Stimulated activated CD8-positive, alpha-beta memory T cell treated with anti-CD3 and anti-CD28 coated beads, Interleukin-15, amount 100 ng/mL, for 48 hours (primary cell): ENCODE data around the gene RHBDL2.
"Not testable (repeated sequence)": the region's sequence is repeated elsewhere in the genome, so short reads cannot be mapped to it uniquely, and the experiment has no call there.

ENCODE experiments used
- DNase-seq, 2 donors: peaks; one replicate each; pipeline ENCODE4 v3.0.0-alpha.2; 2020; ENCODE audit warnings: low read depth in 2 of 2

The RHBDL2 gene, protein sequence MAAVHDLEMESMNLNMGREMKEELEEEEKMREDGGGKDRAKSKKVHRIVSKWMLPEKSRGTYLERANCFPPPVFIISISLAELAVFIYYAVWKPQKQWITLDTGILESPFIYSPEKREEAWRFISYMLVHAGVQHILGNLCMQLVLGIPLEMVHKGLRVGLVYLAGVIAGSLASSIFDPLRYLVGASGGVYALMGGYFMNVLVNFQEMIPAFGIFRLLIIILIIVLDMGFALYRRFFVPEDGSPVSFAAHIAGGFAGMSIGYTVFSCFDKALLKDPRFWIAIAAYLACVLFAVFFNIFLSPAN

DNA sequence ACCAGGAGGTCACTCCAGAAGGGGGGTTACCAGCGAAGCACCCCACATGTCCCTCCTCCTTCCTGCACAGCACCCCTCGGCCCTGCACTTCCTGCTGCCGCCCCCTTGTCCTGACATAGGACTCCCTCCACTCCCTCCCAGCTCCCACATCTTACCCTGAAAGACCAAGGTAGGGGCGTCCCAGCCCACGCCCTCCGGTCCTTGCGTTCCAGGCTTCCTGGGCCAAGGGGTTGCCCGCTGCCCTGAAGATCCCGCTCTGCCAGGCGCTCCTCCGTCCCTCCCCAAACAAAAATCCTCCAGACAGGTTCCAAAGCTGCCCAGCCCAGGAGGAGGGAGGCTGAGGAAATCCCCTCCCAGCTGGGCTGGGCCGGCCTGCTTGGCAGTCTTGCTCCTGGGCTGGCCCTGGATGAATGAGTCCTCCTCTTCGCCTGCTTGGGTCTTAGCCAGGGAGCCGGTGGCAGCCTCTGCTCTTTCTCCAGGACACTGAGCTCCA lies at the start of gene RHBDL2:
Gene RHBDL2, minus strand, starts transcription at position 304 of the 493 bp plus-strand sequence. CDS start 22,618 bp downstream, outside the sequence.
- no peak for DNase-seq

DNA sequence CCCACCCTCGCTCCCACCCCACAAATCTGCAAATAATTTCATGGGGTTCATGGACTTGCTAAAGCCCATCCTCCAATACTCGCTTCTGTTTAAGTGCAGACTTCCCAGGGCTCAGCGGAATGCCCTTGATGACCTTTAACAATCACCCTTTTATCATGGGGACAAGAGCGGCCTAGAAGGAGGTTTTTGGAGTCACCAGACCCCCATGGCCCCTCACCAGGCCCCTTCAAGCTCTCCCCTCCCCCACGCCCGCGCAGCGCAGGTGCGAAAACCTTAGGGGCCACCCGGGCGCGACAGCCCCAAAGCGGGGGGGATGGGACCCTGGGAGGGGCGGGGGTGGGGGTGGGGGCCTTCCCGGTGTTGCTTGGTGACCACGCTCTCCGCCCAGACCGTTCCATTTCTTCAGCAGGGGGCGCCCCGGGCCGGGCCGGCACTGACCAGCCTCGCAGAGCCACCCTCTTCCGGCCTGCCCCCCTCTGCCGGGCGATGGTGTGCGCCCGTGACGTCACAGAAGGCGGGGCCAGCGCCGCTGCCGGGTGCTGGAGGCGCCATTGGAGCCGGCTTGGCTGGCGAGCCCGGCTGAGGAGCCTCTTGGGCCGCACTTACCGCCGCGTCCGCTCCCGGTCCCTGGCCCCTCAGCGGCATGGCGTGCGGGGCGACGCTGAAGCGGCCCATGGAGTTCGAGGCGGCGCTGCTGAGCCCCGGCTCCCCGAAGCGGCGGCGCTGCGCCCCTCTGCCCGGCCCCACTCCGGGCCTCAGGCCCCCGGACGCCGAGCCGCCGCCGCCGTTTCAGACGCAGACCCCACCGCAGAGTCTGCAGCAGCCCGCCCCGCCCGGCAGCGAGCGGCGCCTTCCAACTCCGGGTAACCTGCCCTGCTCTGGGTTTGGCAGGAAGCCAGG lies 49.4 kb upstream of the RHBDL2 start, which contains the start of gene AKIRIN1:
Gene AKIRIN1, plus strand, starts transcription at position 539 of the 900 bp plus-strand sequence. Its CDS starts 105 bp downstream, at position 644.
- peak; percentile 97 for DNase-seq

DNA sequence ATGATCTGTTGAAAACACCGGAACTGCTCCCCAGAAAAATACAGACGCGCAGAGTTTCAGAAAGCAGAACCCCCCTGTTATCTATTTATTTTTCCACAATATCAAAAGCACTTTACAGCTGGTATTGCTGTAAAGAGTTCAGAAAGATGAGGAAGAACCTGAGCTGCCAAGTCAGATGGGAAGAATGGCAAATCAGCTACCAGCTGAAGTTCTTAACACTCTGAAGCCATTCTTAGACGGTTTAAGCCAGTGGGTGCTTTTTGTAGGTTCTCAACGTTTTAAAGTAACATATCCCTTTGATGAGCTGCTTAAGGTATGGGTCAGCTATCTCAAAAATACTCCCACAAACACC lies 48.7 kb upstream of the RHBDL2 start:
- no peak for DNase-seq

DNA sequence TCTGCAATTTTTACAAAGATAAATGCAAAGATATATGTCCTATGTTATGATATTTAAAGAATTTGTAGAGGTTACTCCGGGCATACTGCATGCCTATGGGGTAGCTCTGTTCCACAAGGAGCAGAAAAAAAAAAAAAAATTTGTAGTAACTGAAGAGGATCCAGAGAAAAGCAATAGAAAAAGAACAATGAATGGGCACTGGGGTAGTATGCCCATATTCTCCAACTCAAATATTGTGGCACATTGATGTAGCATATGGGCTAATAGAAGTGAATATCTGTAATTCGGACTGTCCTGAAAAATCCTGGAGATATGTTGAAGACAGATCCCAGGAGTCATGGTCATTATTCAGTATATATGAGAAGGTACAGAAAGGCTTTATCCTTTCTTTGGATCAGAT lies 48.3 kb upstream of the RHBDL2 start:
- no peak for DNase-seq

DNA sequence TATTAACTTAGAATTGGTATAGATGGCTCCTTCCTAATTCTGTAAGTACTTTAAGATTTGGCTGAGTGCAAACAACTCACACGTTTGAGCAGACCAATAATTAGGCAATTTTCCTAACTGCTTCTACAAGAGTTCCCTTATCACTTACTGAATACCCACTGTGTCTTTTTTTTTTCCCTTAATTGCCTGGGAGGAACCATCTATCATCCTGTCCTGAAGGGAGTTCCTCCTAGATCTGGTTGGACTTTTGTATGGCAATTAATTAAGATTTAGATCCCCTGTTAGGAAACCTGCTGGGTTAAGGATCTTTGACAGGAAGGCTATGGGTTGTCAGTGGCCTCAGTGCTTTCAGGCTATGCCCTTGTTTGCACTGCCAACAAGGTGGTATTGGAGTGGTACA lies 37.8 kb upstream of the RHBDL2 start:
- DNase-seq = not testable (repeated sequence)

DNA sequence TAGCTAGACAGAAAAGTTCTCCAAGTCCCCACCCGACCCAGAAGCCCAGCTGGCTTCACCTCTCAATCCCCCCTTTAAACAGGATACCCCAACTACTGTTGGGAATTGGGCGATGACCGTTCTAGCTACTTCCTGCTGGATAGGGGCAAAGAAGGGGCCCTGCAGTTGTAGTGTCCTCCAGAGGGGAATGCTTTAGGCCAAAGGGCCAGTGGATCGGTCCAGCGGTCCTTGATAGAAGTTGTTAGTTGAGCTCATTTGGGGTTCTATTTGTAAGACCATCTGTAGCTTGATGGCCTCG lies 36.6 kb upstream of the RHBDL2 start:
- not testable (repeated sequence) for DNase-seq

DNA sequence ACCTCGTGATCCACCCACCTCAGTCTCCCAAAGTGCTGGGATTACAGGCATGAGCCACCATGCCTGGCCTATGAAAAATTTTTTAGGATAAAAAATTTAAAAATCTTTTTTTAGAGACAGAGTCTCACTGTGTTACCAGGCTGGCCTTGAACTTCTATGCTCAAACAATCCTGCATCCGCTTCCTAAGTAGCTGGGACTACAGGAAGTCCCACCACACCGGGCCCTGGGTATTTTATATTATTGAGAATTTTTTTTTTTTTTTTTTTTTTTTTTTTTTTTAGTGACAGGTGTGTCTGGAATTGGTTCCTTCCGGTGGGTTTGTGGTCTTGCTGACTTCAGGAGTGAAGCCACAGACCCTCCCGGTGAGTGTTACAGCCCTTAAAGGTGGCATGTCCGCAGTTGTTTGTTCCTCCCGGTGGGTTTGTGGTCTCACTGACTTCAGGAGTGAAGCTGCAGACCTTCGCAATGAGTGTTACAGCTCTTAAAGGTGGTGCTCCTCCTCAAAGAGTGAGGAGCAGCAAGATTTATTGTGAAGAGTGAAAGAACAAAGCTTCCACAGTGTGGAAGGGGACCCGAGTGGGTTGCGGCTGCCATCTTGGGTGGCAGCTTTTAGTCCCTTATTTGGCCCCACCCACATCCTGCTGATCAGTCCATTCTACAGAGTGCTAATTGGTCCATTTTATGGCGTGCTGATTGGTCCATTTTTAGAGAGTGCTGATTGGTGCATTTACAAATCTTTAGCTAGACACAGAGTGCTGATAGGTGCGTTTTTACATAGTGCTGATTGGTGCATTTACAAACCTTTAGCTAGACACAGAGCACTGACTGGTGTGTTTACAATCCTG lies 36.0 kb upstream of the RHBDL2 start:
- peak in 1 of 2 donors; percentile 36 for DNase-seq

DNA sequence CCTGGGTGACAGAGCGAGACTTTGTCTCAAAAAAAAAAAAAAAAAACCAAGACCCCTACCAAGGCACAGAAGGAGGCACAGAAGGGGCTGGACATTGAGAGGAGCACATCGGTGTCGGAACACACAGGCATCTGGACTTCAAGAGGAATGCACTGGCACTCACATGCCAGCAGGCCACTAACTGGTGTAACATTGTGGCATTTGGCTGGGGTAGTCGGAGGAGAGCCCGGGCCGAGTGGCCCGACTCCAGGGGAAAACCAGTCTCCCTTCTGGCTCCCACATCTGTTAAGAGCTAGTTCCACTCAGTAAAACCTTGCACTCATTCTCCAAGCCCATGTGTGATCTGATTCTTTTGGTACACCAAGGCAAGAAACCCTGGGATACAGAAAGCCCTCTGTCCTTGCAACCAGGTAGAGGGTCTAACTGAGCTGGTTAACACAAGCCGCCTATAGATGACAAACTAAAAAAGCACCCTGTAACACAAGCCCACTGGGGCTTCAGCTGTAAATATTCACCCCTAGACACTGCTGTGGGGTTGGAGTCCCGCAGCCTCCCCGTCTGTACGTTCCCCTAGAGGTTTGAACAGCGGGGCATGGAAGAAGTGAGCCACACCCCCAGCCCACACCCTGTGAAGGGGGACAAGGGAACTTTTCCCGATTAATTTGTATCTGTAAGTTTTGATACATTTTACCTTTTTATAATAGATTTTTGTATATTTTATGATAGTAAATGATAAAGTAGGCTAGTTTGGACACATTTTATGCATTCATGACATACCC lies 32.2 kb upstream of the RHBDL2 start:
- no peak for DNase-seq

DNA sequence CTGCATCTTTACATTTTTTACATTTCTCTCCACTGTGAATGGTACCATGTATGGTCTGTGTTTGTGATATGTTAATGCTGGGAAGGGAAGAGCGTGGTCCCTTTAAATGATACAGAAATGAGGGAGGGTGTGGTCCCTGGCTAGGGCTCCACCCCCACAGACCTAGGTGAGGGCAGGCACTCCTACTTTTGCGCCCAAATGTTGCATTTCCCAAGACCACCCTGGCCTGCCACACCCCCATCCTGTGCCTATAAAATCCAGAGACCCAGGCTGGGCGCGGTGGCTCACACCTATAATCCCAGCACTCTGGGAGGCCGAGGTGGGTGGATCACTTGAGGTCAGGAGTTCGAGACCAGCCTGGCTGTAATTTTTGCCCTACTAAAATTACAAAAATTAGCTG lies 31.5 kb upstream of the RHBDL2 start:
- DNase-seq = not testable (repeated sequence)

DNA sequence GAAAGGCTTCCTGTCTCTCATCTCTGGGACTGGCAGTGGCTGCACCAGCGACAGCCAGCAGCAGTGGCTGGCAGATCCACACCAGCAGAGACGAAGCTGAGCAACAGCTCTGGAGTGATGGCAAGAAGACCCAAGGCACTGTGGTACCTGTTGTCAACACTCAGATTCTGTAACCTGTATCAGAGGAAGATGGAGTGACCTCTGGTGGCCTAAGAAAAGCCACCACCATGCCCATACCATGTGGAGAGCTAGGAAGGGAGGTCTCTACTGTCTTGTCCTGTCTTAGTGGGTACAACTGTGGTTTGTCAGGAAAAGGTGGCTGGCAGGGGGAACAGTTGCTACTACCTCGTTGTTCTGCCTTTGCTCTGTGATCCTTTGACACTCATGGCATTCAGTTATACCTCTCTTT lies 22.5 kb upstream of the RHBDL2 start:
- DNase-seq = no peak

DNA sequence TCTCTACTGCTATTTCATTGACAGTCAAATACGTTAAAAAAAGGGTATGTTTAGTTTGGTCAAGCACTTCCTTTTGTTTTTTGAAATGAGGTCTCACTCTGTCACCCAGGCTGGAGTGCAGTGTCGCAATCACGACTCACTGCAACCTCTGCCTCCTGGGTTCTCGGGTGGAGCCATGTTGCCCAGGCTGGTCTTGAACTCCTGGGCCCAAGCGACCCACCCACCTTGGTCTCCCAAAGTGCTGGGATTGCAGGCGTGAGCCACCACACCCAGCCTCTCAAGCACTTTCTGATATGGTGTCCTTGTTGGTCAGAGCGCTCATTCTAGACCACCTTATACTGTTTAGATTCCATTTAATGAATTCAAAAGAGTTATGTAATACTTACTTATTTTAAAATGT lies 20.9 kb upstream of the RHBDL2 start:
- DNase-seq = no peak

DNA sequence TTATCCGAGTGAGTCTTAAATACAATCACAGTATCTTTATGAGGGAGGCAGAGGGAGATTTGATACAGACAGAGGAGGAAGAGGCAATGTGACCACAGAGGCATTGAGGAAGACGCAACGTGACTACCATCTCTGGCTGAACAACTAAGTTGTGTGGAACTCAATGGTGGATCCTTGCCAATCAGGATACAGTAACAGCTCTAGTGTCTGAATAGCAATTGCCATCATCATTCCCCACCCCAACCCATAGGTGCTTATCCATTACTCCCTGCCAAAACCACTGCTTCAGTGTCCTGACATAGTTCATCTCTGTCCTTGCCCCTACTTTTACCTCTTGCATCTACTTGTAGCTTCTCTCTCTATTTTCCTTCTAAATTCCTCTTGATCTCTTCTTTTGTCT lies 20.5 kb upstream of the RHBDL2 start:
- no peak for DNase-seq

DNA sequence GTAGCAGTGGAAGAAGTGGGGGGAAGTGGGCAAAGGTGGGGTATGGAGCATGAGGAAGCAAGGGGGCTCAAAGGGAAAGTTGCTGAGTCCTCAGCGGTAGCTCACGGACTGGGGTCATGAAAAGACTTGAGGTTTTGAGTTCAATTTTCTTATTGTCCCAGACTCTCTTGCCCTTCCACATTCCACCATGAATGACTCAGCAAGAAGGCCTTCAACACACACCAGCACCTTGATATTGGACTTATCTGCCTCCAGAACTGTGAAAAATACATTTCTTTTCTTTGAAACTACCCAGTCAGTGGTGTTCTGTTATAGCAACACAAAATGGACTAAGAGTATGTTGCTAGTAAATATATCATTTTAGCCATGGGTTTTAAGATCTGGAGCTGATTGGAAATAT lies 17.3 kb upstream of the RHBDL2 start:
- no peak for DNase-seq

DNA sequence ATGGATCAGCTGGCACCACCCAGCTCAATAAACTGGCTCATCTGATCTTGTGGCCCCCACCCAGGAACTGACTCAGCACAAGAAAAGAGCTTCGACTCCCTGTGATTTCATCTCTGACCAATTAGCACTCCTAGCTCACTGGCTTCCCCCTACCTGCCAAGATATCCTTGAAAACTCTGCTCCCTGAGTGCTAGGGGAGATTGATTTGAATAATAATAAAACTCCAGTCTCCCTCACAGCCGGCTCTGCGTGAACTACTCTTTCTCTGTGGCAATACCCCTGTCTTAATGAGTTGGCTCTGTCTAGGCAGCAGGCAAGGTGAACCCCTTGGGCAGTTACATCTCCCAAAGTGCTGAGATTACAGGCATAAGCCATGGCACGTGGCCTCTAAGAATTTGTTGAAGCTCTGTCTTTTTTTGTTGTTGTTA lies 11.8 kb upstream of the RHBDL2 start:
- DNase-seq = no peak

DNA sequence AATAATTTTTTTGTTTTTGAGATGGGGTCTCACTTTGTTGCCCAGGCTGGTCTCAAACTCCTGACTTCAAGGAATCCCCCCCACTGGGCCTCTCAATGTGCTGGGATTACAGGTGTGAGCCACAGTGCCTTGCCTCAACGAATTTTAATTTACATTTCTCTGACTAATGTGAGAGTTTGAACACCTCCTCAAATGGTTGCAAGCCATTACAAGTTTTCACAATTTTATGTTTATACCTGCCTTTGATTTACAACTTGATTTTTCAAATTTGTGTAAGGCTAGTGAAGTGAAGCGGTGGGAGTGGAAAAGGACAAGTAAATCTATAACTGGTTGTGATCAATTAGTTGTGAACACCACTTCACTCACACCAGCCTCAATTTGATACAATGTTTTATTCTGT lies 8.9 kb upstream of the RHBDL2 start:
- no peak for DNase-seq

DNA sequence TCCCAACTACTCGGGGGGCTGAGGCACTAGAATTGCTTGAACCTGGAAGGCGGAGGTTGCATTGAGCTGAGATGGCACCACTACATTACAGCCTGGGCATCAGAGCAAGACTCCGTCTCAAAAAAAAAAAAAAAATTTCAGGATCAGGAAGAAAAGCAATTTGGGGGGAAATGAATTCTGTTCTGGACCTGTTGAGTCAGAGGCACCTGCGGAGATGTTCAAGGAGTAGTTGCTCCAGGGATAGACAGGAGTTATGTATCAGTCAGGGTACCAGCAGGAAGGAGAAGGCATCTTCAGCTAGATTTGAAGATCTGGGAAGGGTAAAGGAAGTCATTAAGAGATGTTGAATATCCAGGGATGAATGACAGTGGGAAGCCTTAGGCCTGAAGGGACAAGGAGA lies 2.9 kb upstream of the RHBDL2 start:
- no peak for DNase-seq

DNA sequence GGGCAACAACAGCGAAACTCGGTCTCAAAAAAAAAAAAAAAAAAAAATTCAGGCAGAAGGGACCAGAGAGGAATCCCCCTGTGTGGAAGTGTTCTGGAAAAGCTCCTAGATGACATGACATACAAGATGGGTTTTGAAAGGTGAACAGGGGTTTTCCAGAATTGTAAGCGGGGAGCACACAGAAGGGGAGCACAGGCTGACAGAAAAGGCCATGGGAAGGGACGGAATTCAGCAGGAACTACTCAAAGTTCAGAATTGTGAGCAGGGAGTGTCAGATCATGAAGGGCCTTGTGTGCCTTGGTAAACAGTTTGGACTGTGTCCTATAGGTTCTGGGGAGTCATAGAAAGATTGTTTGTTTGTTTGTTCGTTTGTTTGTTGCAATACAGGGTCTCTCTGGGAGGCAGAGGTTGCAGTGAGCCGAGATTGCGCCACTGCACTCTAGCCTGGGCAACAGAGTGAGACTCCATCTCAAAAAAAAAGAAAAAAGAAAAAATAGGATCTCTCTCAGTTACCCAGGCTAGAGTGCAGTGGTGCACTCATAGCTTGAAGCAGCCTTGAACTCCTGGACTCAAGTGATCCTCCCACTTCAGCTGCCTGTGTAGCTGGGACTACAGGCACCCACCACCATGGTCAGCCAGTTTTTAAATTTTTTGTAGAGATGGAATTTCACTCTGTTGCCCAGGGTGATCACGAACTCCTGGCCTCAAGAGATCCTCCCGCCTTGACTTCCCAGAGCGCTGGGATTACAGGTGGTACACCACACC lies 1.2 kb upstream of the RHBDL2 start:
- no peak for DNase-seq

DNA sequence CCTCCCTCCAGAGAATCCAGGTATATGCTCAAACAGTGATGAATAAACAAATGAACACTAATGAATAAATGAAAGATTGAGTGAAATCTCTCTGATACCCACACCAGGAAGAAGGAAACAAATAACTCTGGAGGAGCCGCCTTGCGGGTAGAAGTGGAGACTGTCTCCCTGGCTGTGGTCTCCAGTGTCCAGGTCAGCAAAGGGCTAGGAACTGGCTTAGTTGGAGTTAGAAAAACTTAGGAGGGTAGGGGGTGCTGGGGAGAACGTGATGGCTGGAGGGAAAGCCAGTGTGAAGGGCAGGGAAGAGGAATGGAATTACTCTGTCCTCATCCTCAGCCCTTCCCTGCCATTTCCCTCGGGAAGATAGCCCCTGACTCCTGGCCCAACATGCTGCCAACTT lies 537 bp downstream of the RHBDL2 start:
- DNase-seq = no peak

DNA sequence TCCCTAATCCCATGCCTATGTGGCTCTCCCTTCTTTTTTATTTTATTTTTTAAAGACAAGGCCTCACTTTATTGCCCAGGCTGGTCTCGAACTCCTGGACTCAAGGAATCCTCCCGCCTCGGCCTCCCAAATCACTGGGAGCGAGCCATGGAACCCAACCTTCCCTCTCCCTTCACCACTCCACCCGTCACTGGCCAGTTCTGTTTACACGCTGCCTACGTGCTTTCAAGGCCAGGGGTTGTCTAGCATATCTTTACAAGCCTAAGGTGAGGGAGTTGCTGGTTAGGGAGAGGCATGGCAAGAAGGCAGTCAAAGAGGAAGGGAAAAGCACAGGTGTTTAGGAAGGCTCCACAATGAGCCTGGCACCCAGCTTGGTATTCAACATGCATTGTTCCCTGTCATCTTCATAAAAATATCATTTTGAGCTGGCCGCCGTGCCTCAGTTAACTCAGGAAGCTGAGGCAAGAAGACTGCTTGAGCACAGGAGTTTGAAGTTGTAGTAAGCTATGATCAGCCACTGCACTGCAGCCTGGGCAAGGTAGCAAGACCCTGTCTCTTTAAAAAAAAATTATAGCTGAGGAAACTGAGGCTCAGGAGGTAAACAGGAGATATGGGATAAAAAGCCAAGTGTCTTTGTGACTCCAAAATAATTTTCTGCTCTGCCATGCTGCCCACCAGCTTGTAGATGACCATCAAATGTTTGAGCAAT lies 1.1 kb downstream of the RHBDL2 start:
- DNase-seq = no peak

DNA sequence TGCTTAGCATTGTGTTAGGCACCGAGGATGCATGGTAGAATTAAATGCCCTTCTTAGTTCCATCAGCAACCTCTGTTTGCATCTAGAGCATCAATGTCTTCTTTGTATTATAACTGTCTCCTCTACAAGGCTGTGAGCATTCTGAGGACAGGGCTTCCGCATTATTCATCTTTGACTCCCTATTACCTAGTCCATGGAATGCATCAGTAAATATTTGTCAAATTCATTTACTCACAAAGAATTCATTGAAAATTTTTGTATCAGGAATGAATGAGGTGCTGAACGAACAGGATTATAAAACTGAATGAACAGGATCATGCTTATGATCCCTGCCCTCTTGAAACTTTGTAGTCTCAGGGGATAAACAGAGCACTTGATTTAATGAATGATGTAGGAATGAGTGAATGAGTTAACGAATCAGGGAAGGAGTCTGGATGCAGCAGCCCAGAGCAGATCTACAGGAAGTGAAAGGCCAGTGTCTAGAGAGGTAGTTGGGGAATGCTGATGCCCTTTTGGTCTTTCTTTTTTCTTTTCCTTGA lies 2.8 kb downstream of the RHBDL2 start:
- DNase-seq = no peak
